ENCODE measurements around the gene CYP27B1. TPM values are rescaled to one million over a fixed set of nuclear protein-coding genes. Genes with fewer than 3 reads are reported as not detected.
"Not testable (repeated sequence)": the region's sequence is repeated elsewhere in the genome, so short reads cannot be mapped to it uniquely, and the experiment has no call there.

CYP27B1 gene
- total RNA-seq, 1 donor from 2014 or later: 5.2 TPM

DNA sequence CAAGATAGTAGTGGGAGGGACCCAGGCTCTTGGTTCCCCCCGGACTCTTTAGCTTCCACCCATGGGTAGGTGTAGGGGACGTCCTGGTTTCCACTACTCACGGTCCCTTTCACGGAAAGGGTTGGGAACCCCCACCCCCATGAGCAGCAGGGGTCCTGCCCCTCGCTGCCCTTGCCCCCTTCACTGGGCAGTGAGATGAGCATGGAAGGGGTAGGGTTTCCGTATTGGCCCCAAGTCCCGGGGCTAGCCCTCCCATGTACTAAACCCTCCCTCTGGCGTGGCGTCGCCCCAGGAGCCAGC lies 41.1 kb downstream of the CYP27B1 start:
- Histone ChIP-seq H3K4me3 (ENCODE audit: low read depth, low read length) (no peak overlapping the region), H3K36me3 (ENCODE audit: control insufficient read depth, insufficient read depth, low read length) (no peaks in the 10 kb centered on the region), H3K27me3 (ENCODE audit: control insufficient read depth, insufficient read depth, low read length) (peaks cover 48% of the 10 kb centered on the region)
- DNase-seq (ENCODE audit: low read depth): no peak
- TF ChIP-seq, protein P1, sequence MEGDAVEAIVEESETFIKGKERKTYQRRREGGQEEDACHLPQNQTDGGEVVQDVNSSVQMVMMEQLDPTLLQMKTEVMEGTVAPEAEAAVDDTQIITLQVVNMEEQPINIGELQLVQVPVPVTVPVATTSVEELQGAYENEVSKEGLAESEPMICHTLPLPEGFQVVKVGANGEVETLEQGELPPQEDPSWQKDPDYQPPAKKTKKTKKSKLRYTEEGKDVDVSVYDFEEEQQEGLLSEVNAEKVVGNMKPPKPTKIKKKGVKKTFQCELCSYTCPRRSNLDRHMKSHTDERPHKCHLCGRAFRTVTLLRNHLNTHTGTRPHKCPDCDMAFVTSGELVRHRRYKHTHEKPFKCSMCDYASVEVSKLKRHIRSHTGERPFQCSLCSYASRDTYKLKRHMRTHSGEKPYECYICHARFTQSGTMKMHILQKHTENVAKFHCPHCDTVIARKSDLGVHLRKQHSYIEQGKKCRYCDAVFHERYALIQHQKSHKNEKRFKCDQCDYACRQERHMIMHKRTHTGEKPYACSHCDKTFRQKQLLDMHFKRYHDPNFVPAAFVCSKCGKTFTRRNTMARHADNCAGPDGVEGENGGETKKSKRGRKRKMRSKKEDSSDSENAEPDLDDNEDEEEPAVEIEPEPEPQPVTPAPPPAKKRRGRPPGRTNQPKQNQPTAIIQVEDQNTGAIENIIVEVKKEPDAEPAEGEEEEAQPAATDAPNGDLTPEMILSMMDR (IDR thresholded peaks at IDR 0.05; ENCODE audit: insufficient read depth, low read length, poor library complexity, severe bottlenecking): no peak

DNA sequence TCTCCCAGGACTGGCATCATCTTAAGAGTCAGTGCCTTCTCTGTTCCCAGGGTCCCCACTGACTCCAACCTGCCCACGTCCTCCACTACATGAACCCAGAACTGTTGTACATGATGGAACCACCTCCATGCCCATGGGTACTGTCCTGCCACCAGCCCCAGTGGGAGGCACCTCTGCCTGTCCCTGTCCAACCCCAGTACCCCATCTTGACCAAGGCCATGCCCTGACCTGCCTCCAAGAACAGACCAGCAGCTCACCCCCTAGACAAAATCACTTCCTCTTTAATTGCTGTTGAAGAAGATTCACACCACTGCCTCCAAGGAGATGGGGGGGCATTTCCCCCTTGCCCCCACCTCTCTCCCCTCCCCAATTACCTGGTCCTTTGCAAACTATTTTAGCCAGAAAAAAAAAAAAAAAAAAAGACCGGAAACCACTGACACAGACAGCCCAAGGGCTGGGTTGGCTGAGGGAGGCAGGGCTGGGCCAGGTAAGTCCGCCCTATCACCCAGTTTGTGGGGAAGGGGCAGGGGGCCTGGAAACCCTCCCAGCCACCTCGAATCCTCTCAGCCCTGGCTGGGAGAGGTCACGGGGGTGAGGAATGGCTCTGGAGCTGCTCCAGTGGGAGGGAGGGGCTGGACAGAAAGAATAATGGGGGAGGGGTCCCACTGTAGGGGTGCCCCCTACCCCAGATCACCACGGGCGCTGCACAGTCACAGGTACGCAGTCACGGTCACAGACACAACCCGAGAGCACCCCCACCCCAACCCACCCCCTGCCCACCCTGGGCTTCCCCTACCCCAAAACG lies 41.7 kb downstream of the CYP27B1 start:
- Histone ChIP-seq H3K27me3 (ENCODE audit: control insufficient read depth, insufficient read depth, low read length) (peaks cover 42% of the 10 kb centered on the region), H3K36me3 (ENCODE audit: control insufficient read depth, insufficient read depth, low read length) (no peaks in the 10 kb centered on the region)
- TF ChIP-seq, protein P1 (IDR thresholded peaks at IDR 0.05; ENCODE audit: insufficient read depth, low read length, poor library complexity, severe bottlenecking): no peak

GRCh38 chr12:57724003-57724935 lies 42.6 kb downstream of the CYP27B1 start:
- no peak overlapping the region for H3K4me3 ChIP-seq (ENCODE audit: low read depth, low read length)
- TF ChIP-seq, protein P1 (IDR thresholded peaks at IDR 0.05; ENCODE audit: insufficient read depth, low read length, poor library complexity, severe bottlenecking): no peak
- no peak for DNase-seq (ENCODE audit: low read depth)
- peaks cover 40% of the 10 kb centered on the region for H3K27me3 ChIP-seq (ENCODE audit: control insufficient read depth, insufficient read depth, low read length)
- no peaks in the 10 kb centered on the region for H3K36me3 ChIP-seq (ENCODE audit: control insufficient read depth, insufficient read depth, low read length)

More for the DNA sequence above, 41.7 kb downstream of the CYP27B1 start:
- no peak overlapping the region for H3K4me3 ChIP-seq (ENCODE audit: low read depth, low read length)
- DNase-seq (ENCODE audit: low read depth): no peak

DNA sequence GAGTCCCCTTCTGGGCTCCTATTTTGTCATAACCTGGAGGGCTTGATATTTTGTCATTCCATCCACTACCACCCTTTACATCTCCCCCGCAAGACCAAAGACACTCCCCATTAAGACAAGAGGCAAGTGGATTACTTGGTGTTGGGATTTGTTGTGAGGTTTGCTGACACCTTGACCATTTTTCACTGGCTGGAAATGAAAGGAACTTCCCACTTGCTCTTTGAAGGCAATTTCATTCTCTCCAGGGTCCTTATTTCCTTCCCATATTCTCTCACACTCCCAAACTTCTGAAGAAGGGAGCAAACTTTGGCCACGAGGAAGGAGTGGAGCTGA lies 43.3 kb downstream of the CYP27B1 start:
- no peak for DNase-seq (ENCODE audit: low read depth)
- H3K36me3 ChIP-seq (ENCODE audit: control insufficient read depth, insufficient read depth, low read length): peaks cover 2% of the 10 kb centered on the region
- TF ChIP-seq, protein P1 (IDR thresholded peaks at IDR 0.05; ENCODE audit: insufficient read depth, low read length, poor library complexity, severe bottlenecking): no peak
- H3K27me3 ChIP-seq (ENCODE audit: control insufficient read depth, insufficient read depth, low read length): peaks cover 38% of the 10 kb centered on the region
- H3K4me3 ChIP-seq (ENCODE audit: low read depth, low read length): no peak overlapping the region

GRCh38 chr12:57722716-57723629 lies 43.9 kb downstream of the CYP27B1 start:
- H3K36me3 ChIP-seq (ENCODE audit: control insufficient read depth, insufficient read depth, low read length): peaks cover 2% of the 10 kb centered on the region
- H3K4me3 ChIP-seq (ENCODE audit: low read depth, low read length): no peak overlapping the region
- no peak for DNase-seq (ENCODE audit: low read depth)
- TF ChIP-seq, protein P1 (IDR thresholded peaks at IDR 0.05; ENCODE audit: insufficient read depth, low read length, poor library complexity, severe bottlenecking): no peak
- peaks cover 32% of the 10 kb centered on the region for H3K27me3 ChIP-seq (ENCODE audit: control insufficient read depth, insufficient read depth, low read length)

DNA sequence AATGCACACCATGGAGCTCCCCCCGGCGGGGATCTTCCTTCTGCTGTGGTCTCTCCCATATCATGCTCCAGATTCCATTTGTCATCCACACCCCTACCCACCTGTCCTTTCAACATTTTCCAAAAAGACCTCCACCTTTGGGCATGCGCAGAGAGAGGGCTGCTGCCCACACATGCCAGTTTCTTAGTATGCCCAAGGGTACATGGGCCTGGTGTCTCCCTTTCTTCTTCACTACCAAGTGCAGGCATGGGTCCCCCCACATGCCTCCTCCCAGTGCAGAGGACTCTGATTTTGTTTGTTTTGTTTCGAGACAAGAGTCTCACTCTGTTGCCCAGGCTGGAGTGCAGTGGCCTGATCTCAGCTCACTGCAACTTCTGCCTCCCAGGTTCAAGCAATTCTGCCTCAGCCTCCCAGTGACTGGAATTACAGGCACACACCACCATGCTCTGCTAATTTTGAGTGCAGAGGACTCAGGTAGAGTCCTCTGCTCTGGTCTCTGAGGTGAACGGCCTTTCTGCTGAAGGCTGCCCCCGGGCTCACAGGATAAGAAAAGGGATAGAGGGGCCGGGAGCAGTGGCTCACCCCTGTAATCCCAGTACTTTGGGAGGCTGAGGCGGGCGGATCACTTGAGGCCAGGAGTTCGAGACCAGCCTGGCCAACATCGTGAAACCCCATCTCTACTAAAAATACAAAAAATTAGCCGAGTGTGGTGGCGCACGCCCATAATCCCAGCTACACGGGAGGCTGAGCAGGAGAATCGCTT lies 44.9 kb downstream of the CYP27B1 start:
- DNase-seq (ENCODE audit: low read depth); H3K36me3 ChIP-seq (ENCODE audit: control insufficient read depth, insufficient read depth, low read length); H3K4me3 ChIP-seq (ENCODE audit: low read depth, low read length): not testable (repeated sequence)
- H3K27me3 ChIP-seq (ENCODE audit: control insufficient read depth, insufficient read depth, low read length): peaks cover 23% of the 10 kb centered on the region

Measured in kidney epithelial cell (primary cell).